ENCODE results near the gene AKAP12. TPM values are rescaled to one million over a fixed set of nuclear protein-coding genes. Genes with fewer than 3 reads are reported as not detected.

AKAP12 gene
- polyA plus RNA-seq, 2 of the 4 experiments (the other 2 are of a cell fraction) = 32.1 to 192 TPM

DNA sequence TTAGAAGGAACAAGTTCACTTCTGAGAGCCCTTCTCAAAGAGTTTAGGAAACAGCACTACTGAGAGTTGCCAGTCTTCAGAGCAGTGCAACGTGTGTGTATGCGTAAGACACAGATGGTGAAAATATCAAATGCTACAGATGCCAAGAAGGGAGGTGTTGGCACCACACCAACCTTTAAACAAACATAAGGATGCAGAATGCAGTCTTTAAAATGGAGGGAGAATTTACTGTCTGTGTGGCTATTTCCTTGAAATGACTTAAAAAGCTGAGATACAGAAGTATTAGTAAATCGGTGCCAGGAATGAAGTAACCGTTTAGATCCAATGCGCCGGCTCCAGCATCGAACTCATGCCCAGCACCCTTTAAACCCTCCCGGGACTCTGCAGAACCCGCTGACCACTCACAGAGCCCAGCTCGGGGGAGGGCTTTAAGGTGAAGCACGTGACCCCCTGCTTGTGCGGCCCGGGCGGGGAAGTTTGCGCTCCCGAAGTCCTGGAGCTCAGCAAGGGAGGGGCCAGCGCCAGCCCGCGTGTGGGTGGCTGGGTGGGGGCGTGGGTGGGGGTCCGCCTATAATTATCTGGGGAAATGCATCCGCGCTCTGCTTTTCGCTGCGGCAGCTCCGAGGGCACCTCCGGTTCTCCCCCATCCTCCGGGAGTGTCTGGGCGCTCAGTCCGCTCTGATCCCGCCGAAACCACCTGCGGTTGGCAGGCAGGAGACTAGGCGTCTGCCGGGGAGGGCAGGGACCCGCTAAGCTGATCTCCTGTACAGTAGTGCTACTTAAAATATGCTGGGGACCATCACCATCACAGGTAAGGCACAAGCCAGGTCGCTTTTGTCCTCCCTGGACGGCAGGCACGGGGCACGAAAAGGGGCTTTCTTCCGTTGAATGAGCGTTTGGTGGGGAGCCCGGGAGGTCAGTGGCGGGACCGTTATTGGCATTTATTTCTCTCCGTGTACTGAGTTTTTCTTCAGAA, 85.6 kb downstream of the AKAP12 start:
- 2% methylated on average over 20 of the region's 46 CpGs for WGBS (ENCODE audit: missing lambda C conversion rate)
- ChIA-PET POLR2A (interaction anchor here (0.6 to 2.6 kb wide), 6 partner anchors 9 to 1308 kb away, joined by 3 to 8 read pairs (median 4); no protein-coding TSS in a partner anchor), CTCF (interaction anchor here (0.7 to 7.2 kb wide), 44 partner anchors 9 to 434 kb away, joined by 3 to 192 read pairs (median 5); no protein-coding TSS in a partner anchor)
- FAIRE-seq = no peak
- TF ChIP-seq FOSL2 (IDR thresholded peaks at IDR 0.05) (no peak), FOSL2 (CRISPR knock-in tag; IDR thresholded peaks at IDR 0.05) (no peak), RCOR1 (IDR thresholded peaks at IDR 0.05; ENCODE audit: low read depth, low read length) (no peak), EP300 (IDR thresholded peaks at IDR 0.05) (no peak), MAZ (IDR thresholded peaks at IDR 0.05; ENCODE audit: borderline replicate concordance, low read depth, low read length) (no peak), HOXA7 (CRISPR knock-in tag; IDR thresholded peaks at IDR 0.05) (no peak), POLR2A (IDR thresholded peaks at IDR 0.05; ENCODE audit: low read length) (0 out of 2 replicates have a peak, but pooled peaks have one; percentile 10), HDAC2 (IDR thresholded peaks at IDR 0.05) (no peak), JUNB (IDR thresholded peaks at IDR 0.05) (no peak), RAD21 (conservative IDR thresholded peaks at IDR 0.05 in 1 of 2, IDR thresholded peaks at IDR 0.05 in 1 of 2) (no peak), TFCP2L1 (CRISPR knock-in tag; IDR thresholded peaks at IDR 0.05) (no peak), RARB (CRISPR knock-in tag; IDR thresholded peaks at IDR 0.05) (no peak), HOXB13 (CRISPR knock-in tag; IDR thresholded peaks at IDR 0.05; ENCODE audit: low read depth) (no peak), TP53 (CRISPR knock-in tag; IDR thresholded peaks at IDR 0.05) (no peak), JUN (IDR thresholded peaks at IDR 0.05) (peak in 1 of 2 experiments; percentile 58; a peak in 2 of 5 replicates), PHF8 (IDR thresholded peaks at IDR 0.05; ENCODE audit: borderline replicate concordance, low read depth) (no peak), NFE2L2 (conservative IDR thresholded peaks at IDR 0.05; ENCODE audit: low read length) (no peak), MAFK (IDR thresholded peaks at IDR 0.05; ENCODE audit: partially characterized antibody) (no peak), ZSCAN20 (CRISPR knock-in tag; IDR thresholded peaks at IDR 0.05) (no peak), KDM5A (IDR thresholded peaks at IDR 0.05) (no peak), SMC3 (IDR thresholded peaks at IDR 0.05) (no peak), NR3C1 (IDR thresholded peaks at IDR 0.05) (no peak)
- TF ChIP-seq, protein P1, sequence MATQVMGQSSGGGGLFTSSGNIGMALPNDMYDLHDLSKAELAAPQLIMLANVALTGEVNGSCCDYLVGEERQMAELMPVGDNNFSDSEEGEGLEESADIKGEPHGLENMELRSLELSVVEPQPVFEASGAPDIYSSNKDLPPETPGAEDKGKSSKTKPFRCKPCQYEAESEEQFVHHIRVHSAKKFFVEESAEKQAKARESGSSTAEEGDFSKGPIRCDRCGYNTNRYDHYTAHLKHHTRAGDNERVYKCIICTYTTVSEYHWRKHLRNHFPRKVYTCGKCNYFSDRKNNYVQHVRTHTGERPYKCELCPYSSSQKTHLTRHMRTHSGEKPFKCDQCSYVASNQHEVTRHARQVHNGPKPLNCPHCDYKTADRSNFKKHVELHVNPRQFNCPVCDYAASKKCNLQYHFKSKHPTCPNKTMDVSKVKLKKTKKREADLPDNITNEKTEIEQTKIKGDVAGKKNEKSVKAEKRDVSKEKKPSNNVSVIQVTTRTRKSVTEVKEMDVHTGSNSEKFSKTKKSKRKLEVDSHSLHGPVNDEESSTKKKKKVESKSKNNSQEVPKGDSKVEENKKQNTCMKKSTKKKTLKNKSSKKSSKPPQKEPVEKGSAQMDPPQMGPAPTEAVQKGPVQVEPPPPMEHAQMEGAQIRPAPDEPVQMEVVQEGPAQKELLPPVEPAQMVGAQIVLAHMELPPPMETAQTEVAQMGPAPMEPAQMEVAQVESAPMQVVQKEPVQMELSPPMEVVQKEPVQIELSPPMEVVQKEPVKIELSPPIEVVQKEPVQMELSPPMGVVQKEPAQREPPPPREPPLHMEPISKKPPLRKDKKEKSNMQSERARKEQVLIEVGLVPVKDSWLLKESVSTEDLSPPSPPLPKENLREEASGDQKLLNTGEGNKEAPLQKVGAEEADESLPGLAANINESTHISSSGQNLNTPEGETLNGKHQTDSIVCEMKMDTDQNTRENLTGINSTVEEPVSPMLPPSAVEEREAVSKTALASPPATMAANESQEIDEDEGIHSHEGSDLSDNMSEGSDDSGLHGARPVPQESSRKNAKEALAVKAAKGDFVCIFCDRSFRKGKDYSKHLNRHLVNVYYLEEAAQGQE (IDR thresholded peaks at IDR 0.05) = no peak
- TF ChIP-seq, protein P2, sequence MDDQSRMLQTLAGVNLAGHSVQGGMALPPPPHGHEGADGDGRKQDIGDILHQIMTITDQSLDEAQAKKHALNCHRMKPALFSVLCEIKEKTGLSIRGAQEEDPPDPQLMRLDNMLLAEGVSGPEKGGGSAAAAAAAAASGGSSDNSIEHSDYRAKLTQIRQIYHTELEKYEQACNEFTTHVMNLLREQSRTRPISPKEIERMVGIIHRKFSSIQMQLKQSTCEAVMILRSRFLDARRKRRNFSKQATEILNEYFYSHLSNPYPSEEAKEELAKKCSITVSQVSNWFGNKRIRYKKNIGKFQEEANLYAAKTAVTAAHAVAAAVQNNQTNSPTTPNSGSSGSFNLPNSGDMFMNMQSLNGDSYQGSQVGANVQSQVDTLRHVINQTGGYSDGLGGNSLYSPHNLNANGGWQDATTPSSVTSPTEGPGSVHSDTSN (IDR thresholded peaks at IDR 0.05) = no peak
- TF ChIP-seq, protein P3, sequence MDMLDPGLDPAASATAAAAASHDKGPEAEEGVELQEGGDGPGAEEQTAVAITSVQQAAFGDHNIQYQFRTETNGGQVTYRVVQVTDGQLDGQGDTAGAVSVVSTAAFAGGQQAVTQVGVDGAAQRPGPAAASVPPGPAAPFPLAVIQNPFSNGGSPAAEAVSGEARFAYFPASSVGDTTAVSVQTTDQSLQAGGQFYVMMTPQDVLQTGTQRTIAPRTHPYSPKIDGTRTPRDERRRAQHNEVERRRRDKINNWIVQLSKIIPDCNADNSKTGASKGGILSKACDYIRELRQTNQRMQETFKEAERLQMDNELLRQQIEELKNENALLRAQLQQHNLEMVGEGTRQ (IDR thresholded peaks at IDR 0.05) = peak; percentile 81
- TF ChIP-seq, protein P4, sequence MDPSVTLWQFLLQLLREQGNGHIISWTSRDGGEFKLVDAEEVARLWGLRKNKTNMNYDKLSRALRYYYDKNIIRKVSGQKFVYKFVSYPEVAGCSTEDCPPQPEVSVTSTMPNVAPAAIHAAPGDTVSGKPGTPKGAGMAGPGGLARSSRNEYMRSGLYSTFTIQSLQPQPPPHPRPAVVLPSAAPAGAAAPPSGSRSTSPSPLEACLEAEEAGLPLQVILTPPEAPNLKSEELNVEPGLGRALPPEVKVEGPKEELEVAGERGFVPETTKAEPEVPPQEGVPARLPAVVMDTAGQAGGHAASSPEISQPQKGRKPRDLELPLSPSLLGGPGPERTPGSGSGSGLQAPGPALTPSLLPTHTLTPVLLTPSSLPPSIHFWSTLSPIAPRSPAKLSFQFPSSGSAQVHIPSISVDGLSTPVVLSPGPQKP (IDR thresholded peaks at IDR 0.05; ENCODE audit: low read depth, low read length) = no peak
- TF ChIP-seq, protein P5, sequence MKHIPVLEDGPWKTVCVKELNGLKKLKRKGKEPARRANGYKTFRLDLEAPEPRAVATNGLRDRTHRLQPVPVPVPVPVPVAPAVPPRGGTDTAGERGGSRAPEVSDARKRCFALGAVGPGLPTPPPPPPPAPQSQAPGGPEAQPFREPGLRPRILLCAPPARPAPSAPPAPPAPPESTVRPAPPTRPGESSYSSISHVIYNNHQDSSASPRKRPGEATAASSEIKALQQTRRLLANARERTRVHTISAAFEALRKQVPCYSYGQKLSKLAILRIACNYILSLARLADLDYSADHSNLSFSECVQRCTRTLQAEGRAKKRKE (CRISPR knock-in tag; IDR thresholded peaks at IDR 0.05; ENCODE audit: low read depth) = no peak
- TF ChIP-seq, protein P6, sequence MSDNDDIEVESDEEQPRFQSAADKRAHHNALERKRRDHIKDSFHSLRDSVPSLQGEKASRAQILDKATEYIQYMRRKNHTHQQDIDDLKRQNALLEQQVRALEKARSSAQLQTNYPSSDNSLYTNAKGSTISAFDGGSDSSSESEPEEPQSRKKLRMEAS (IDR thresholded peaks at IDR 0.05) = no peak; the same call in 1 of the 2 replicates
- peak; percentile 87 to 89 for ATAC-seq
- Histone ChIP-seq H3K9me3 (no peaks in the 10 kb centered on the region), H3K4me3 (peak overlapping the region; percentile 72), H3K4me2 (peak overlapping the region; percentile 80), H3K4me1 (peaks cover 39% of the 10 kb centered on the region), H3K27ac (peak overlapping the region; percentile 83 to 84)
- peak; percentile 44 to 84 for DNase-seq (ENCODE audit: low read depth in 1 of 2, low spot score in 1 of 2)
